Ovary (tissue), 9 donors: Measurements from ENCODE around the gene SHF. TPM values are rescaled to one million over a fixed set of nuclear protein-coding genes. Genes with fewer than 3 reads are reported as not detected.

ENCODE experiments used
- DNase-seq, 5 donors: peaks; one replicate each; pipeline ENCODE4 v3.0.0-alpha.2; 2019 to 2020
- H3K27ac ChIP-seq, 2 donors: fragments of 200-600 bp; one replicate each; pipeline versions ENCODE4 v1.5.1 to v1.8.0; 2019 to 2022
- H3K27me3 ChIP-seq: fragments of 200-600 bp; one replicate; pipeline ENCODE4 v1.8.0; 2022
- H3K36me3 ChIP-seq: fragments of 200-600 bp; sonication (generic); one replicate; pipeline ENCODE4 v1.5.1; 2019
- H3K4me1 ChIP-seq: one replicate; pipeline ENCODE4 v1.8.1; 2013; ENCODE audit warnings: mild to moderate bottlenecking, moderate library complexity; ENCODE audit not compliant: insufficient read depth
- H3K4me3 ChIP-seq: fragments of 200-600 bp; sonication (generic); one replicate; pipeline ENCODE4 v1.5.1; 2017
- H3K9me3 ChIP-seq, 2 donors: fragments of 200-600 bp in 1 of 2; sonication (generic) in 1 of 2; one replicate each; pipeline versions ENCODE4 v1.5.1 to v1.8.1; 2013 to 2019; ENCODE audit warnings: mild to moderate bottlenecking in 1 of 2, moderate library complexity in 1 of 2
- CTCF ChIP-seq, 3 donors: fragments of 450-650 bp in 2 of 3; fragments of 200-600 bp in 1 of 3; IDR thresholded peaks; one replicate each; pipeline versions ENCODE4 v1.5.1 to v1.8.0; 2016 to 2022; ENCODE audit warnings: antibody characterized with exemption in 3 of 3, mild to moderate bottlenecking in 1 of 3
- EP300 ChIP-seq: sonication (generic); formaldehyde crosslinking; IDR thresholded peaks from one replicate; pipeline ENCODE4 v1.6.1; 2017; ENCODE audit warnings: antibody characterized with exemption
- POLR2A ChIP-seq: fragments of 450-650 bp; IDR thresholded peaks from one replicate; pipeline ENCODE4 v1.6.1; 2017; ENCODE audit warnings: antibody characterized with exemption, mild to moderate bottlenecking, moderate library complexity
- WGBS, 3 donors: extraction: QIAGEN DNeasy Blood & Tissue Kit in 1 of 3; methylation state at CpG; one replicate each; pipeline versions ENCODE4 v1.1.5 to v1.1.7; 2013 to 2017; 5-methylcytosine and 5-hydroxymethylcytosine counted together
- intact Hi-C, 4 donors: fragments of 100-400 bp; cut with DNase I; formaldehyde crosslinking; loops; one replicate each; pipeline versions ENCODE4 v1.11.0 to v1.15.1; 2022 to 2023
- polyA plus RNA-seq, 2 donors: library from polyadenylated mRNA; stranded (reverse); fragments of 200-250 nt in 1 of 2; fragments of 350-450 nt in 1 of 2; fragmentation: Illumina TruSeq in 1 of 2; extraction: RNeasy Lipid Tissue Mini Kit (QIAGEN cat#74804) in 1 of 2; gene quantifications; one replicate each; pipeline ENCODE4 v1.2.3, GENCODE V29; 2013 to 2014
- total RNA-seq, 7 donors: library from RNA; depleted of rRNA in 2 of 7; stranded (reverse); fragments of >200 nt in 2 of 7; fragmentation: NEBNext Ultra II Directional in 3 of 7; extraction: Animal tissue kit (Norgen Biotek cat#: 25700) in 3 of 7; gene quantifications; one replicate each; pipeline versions ENCODE4 v1.1.0 to v1.2.4, GENCODE V29; 2016 to 2023
- donor health status: DM: no; HTN: no; CAD: no; lungs with moderate emphysema.
- donor health status: DM: no; HTN: no; CAD: no.
- donor health status: Bipolar disorder and iron deficiency.
- donor health status: DM: yes; HTN: yes; CAD: no.
- donor health status: DM: no; HTN: no; CAD: no.
- donor health status: DM: yes; HTN: yes; CAD: no.

SHF gene
- total and polyA plus RNA-seq, 9 donors: 17.5 to 45.3 (median 30.5) TPM

- Histone ChIP-seq H3K4me3 (no peak overlapping the region), H3K27me3 (no peaks in the 10 kb centered on the region), H3K27ac (no peak overlapping the region), H3K9me3 (no peaks in the 10 kb centered on the region), H3K36me3 (no peaks in the 10 kb centered on the region), H3K4me1 (no peaks in the 10 kb centered on the region)
- DNase-seq: no peak
- 46 to 58% (median 50%) methylated on average over 7 of the region's 7 CpGs for WGBS, 3 donors
- TF ChIP-seq POLR2A (no peak), CTCF (IDR thresholded peaks at IDR 0.05) (no peak), EP300 (no peak)
- intact Hi-C loops: no loop called here
Observed at GRCh38 chr15:45156744-45157455, 30.9 kb downstream of the SHF start.

- TF ChIP-seq EP300 (no peak), CTCF (IDR thresholded peaks at IDR 0.05) (no peak), POLR2A (no peak)
- Histone ChIP-seq H3K36me3 (no peaks in the 10 kb centered on the region), H3K4me1 (no peaks in the 10 kb centered on the region), H3K9me3 (no peaks in the 10 kb centered on the region), H3K27me3 (no peaks in the 10 kb centered on the region), H3K4me3 (no peak overlapping the region), H3K27ac (no peak overlapping the region)
- 62 to 67% (median 64%) methylated on average over 8 of the region's 8 CpGs for WGBS, 3 donors
- no peak for DNase-seq
- intact Hi-C loops: no loop called here
Observed at GRCh38 chr15:45155739-45156138, 32.0 kb downstream of the SHF start.

GRCh38 chr15:45151998-45152828 lies 35.6 kb downstream of the SHF start:
- Histone ChIP-seq H3K4me3 (no peak overlapping the region), H3K36me3 (no peaks in the 10 kb centered on the region), H3K9me3 (no peaks in the 10 kb centered on the region), H3K4me1 (no peaks in the 10 kb centered on the region), H3K27ac (no peak overlapping the region), H3K27me3 (no peaks in the 10 kb centered on the region)
- TF ChIP-seq POLR2A (no peak), EP300 (no peak), CTCF (IDR thresholded peaks at IDR 0.05) (no peak)
- 88 to 90% (median 90%) methylated on average over 36 of the region's 36 CpGs for WGBS, 3 donors
- intact Hi-C loops: no loop called here
- DNase-seq: no peak

GRCh38 chr15:45150997-45151396 lies 36.8 kb downstream of the SHF start:
- H3K9me3 ChIP-seq: no peaks in the 10 kb centered on the region
- H3K27ac ChIP-seq: no peak overlapping the region
- no peaks in the 10 kb centered on the region for H3K36me3 ChIP-seq
- TF ChIP-seq POLR2A: no peak
- no peak for TF ChIP-seq EP300
- TF ChIP-seq CTCF (IDR thresholded peaks at IDR 0.05): no peak
- no peaks in the 10 kb centered on the region for H3K4me1 ChIP-seq
- DNase-seq: no peak
- H3K4me3 ChIP-seq: no peak overlapping the region
- no peaks in the 10 kb centered on the region for H3K27me3 ChIP-seq
- WGBS, 3 donors: 84 to 95% (median 87%) methylated on average over 6 of the region's 6 CpGs
- intact Hi-C loops: no loop called here
